NCI-H1105 treated with DMSO at 0.1 percent for 48 hours (cell line): ENCODE data around the gene PFDN2.
"Not testable (repeated sequence)": the region's sequence is repeated elsewhere in the genome, so short reads cannot be mapped to it uniquely, and the experiment has no call there.

Experiments
- DNase-seq: peaks from one replicate; lab custom pipeline; 2025; lab: John Stamatoyannopoulos, UW

The PFDN2 gene

DNA sequence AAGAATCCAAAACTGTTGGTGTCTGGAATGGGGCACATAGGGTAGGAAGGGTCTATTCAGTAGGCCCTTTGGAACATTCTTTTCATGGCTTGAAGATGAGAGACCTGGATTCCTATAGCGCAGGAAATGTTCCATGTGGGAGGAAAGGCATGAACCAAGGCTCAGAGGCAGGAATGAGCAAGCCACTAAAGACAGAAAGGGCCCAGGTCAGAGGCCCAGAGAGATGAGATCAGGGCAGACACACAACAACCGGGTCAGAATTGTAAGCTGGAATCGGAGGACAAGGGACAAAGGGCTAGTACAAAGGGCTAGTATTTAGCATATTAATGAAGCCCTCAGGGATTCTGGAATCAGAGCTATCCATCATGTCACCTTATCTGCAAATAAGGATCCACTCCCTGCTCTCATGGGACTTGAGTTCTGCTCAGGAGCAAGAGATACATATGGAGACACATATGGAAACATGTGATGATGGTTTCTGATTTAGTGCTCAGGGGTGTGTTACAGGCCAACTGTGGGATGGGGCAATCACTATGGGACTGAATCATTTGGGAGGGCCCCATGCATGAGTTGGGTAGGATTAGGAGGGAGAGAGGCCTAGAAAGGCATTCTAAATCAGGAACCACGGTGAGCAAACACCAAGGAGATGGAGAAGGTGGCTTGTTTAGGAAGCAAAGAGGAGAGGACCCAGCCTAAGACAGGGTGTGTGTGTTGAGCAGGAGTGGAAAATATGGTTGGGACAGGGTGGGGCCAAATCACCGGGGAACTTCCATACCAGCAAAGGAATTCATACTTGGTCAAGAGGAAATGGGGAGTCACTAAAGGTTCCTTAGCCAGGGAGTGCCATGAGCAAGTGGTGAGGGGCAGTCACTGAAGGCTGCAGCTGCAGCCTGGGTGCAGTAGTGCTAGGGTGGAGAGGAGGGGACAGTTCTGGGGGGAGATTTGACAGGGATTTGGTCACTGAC is 37.1 kb downstream of the PFDN2 start:
- no peak for DNase-seq

DNA sequence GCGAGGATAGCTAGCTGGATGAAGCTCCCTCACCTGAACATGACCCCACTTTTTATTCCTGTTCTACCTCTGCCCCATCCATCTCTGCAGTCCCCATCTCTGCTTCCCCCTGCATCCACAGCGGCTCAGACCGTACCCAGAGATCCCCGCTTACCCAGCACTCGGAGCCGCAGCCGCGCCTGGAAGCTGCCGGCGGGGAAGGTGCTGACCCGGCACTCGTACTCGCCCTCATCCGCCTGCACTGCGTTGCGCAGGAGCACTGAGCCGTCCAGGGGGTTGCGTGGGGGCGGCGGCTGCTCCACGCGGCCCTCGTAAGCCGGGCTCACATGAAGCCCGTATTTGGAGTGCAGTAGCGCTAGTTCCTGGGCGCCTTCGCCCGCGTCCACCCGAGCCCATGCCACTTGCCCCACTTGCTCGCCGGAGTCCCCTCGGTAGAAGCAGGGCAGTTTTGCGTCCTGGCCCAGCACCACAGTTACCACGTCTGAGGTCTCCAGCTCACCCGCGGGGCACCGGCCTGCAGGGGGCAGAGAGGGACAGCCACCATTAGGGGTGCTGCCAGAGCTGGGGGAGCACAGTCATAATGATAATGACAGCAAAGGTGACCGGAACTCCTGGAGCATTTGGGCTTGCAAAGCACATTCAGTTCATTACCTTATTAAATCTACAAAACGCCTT is 38.3 kb downstream of the PFDN2 start:
- no peak for DNase-seq

- no peak for DNase-seq
Measured at GRCh38 chr1:161077426-161077825, 40.4 kb downstream of the PFDN2 start.

- DNase-seq, result no peak
Measured at GRCh38 chr1:161076410-161076809, 41.4 kb downstream of the PFDN2 start.

GRCh38 chr1:161074676-161075368 is 43.0 kb downstream of the PFDN2 start:
- peak; percentile 7 for DNase-seq

DNA sequence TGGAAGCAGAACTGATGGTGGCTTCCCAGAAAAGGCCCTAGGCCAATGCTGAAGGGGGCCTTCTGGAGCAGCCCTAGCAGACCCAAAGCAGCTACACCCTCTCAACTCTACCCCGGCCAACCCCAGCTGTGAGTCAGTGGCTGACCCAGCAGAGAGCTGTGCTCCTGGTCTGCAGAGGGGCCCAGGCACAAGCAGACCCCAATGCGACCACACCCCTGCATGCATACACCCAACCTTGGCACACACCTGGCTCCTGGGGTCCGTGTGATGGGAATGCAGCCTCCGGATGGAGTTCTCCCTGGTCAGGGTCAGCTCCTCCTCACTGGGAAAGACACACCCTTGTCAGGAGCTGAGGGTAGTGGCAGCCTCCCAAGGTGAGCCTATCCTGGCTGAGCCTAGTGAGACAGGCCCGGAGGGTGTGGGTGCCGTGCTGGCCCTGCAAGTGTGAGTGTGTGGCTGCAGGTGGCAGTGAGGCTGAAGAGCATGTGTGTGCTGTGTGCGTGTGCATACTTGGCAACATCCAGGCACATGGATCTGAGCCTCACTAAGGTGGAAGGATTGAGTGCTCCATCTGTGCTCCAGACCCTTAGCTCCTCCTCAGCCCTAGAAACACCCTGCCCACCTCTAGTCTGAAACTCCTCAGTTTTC is 44.2 kb downstream of the PFDN2 start:
- no peak for DNase-seq

DNA sequence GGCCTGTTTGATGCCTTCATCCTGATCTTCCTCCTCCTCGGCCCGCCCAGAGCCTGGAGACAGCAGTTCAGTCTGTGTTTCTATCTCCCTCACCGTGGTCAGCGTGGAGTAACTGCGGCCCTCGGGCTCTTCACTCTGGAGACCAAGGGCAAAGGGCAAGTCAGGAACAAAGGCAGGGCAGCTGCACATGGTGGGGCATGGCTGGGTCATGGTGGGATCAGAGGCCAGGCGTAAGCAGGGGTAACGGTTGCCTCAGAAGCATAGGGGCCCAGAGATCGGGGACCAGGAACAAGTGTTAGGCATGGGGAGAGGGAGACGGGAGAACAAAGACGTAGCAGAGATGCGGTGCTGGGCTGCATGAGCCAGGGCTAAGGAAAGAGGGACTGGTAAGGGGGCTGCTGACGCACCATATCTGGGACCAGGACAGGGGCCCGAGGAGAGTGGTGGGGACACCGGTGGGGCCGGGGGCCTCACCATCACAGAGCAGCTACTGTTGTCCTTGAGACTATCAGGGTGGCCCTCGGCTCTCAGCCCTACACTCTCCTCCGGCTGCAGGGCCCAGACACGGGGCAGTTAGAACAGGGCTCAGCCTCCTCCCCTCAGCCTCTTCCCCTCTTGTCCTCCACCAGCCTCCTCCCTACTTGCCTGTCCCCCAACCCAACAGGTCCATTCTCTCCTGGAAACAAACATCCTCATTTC is 44.9 kb downstream of the PFDN2 start:
- DNase-seq, result no peak

DNA sequence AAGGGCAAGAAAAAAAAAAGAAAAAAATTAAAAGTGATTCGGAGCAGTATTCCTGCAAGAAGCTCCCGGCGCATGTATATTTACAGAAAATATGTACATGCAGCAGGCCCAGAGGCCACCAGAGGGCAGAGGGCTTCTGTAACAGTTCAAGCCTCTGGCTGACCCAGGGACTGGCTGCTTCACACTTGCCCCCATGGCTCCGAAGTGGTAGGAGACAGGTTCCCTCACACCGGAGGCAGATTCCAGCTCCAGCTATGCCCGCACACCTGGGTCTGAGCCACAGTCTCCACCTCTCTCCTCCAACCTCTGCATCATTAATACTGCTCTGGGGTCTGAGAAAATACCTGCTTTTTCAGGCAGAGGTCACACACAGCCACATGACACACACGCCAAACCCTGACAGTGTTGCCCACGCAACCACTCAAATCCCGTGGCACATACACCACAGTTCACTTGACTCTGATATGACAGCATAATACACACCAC is 45.9 kb downstream of the PFDN2 start:
- peak; percentile 4 for DNase-seq

- DNase-seq, result no peak
Measured at GRCh38 chr1:161070761-161071160, 47.1 kb downstream of the PFDN2 start.

DNA sequence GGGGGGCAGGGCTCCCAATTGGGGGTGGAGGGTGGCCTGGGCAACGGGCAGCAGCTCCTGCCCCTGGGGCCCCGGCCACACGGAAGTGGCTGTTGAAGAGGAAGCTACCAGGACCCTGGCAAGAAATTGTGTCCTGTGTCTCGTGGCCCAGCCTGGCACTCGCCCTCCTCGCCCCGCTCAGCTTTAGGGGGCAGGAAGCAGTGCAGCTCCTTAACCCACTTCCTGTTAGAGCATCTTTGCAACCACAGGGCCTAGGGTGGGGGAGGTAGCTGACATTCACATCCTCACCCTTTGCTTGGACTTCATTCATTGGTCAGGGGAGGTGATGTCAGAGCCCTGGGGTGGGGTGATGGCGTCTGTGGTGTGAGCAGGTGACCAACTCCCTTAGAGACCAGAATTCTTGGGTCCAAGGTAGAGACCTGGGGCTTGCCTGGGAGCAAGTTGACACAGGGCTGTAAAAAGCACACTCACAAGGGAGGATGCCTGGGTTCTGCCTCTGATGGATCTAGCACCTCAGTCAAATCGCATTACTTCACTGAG is 48.0 kb downstream of the PFDN2 start, which contains the start of gene ARHGAP30:
Gene ARHGAP30, minus strand, starts transcription at position 161 of the 540 bp plus-strand sequence. CDS start 267 bp downstream, outside the sequence.
- no peak for DNase-seq

GRCh38 chr1:161069241-161069640 is 48.6 kb downstream of the PFDN2 start:
- no peak for DNase-seq

DNA sequence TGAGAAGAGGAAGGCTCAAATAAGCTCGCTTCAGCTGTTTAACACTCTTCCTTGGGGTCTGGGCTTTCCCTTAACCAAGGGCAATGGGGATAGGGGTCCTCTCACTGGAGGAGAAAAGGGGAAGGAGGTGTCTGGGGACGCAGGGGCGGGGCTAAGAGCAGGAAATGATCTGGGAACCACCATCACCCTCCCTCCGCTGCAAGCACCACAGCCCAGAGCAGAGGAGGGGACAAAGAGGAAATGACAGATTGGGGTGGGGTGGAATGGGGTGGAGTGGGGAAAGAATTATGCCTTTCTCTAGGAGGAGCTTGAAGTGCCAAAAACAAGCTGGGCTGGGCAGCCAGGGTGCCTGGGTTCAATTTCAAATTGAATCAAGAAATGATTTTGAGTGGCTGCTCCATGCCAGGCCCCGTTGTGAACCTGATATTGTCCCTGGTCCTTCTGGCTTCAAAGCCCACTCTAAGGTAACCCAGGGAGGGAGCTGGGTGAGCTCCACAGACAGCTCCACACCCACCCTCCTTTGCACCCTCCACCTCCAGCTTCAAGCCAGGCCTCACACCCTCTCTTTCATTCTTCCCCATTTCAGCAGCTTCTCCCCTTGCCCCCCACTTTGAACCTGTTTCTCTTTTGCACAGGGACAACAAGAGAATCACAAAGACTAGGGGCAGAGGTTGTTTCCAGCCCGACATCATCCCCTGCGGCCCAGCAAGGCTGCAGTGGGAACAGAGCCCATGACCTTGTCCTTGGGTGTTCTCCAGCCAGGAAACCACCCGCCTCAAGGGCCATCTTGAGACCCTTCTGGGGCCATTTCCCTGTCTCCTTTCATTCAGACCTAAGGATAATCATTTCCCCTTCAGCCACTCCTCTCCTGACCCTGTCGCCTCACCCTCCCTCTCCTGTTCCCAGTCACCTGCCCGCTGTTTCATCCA is 49.3 kb downstream of the PFDN2 start:
- DNase-seq, result no peak

DNA sequence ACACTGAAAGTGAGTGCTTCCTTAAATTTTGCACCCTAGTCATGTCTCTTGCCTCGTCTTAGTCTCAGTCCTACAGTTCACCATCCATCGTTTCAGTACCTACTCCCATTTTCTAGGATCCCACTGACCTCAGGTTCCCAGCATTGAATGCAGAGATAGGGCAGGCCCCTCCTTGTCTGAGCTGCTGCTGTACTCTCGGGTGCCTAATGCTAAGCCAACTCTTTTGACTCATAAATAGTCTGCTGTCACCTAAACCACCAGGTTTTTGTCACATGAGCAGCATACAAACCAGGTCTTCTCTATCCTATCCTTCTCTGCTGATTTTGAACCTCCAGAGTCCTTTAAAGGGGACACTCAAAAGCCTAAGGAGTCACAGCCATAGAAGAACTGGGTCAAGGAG is 51.1 kb downstream of the PFDN2 start:
- DNase-seq, result no peak

DNA sequence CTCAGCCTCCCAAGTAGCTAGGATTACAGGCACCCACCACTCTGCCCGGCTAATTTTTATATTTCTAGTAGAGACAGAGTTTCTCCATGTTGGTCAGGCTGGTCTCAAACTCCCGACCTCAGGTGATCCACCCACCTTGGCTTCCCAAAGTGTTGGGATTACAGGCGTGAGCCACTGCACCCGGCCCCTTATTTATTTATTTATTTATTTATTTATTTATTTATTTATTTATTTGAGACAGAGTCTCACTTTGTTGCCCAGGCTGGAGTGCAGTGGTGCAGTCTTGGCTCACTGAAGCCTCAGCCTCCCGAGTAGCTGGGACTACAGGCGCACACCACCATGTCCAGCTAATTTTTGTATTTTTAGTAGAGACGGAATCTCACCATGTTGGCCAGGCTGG is 52.2 kb downstream of the PFDN2 start:
- not testable (repeated sequence) for DNase-seq

DNA sequence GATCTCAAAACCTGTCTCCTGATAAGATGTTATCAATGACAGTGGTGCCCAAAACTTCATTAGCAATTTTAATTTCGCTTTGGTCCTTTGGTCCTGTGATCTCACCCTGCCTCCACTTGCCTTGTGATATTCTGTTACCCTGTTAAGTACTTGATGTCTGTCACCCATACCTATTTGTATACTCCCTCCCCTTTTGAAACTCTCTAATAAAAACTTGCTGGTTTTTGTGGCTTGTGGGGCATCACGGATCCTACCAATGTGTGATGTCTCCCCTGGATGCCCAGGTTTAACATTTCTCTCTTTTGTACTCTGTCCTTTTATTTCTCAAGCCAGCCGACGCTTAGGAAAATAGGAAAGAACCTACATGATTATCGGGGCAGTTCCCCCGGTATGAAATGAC is 53.9 kb downstream of the PFDN2 start:
- DNase-seq, result not testable (repeated sequence)

DNA sequence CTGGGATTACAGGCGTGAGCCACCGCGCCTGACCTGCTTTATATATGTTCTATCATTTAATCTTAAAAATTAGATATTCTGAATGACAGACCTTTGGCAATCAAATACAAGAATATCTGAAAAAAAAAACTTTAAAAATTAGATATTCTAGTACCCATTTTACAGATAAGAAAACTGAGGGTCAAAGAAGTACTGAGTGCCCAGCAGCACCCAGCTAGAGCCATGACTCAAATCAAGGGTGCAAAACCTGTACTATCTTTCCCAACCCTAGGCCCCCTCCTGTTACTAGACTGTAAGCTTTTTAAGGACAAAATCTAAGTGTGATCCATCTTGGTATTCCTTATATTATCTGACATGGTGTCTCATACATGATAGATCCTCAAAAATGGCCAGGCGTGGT is 56.4 kb downstream of the PFDN2 start:
- DNase-seq, result no peak

DNA sequence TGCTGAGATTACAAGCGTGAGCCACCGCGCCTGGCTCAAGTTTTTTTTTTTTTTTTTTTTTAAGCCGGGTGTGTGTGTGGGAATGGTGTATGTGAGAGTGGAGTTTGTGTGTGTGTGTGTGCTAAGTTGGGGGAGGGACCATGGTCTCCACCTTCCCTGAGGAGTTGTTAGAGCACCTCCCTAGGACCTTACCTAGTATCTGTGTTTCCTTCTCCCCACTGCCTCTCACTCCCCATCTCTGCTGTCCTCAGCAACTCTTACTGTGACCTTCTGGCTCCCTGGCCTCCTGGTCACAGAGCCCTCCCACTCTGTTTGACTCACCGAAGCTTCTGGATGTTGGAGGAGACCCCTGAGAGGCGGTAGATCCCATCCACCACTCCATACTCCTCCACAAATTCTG is 58.5 kb downstream of the PFDN2 start:
- DNase-seq, result no peak

DNA sequence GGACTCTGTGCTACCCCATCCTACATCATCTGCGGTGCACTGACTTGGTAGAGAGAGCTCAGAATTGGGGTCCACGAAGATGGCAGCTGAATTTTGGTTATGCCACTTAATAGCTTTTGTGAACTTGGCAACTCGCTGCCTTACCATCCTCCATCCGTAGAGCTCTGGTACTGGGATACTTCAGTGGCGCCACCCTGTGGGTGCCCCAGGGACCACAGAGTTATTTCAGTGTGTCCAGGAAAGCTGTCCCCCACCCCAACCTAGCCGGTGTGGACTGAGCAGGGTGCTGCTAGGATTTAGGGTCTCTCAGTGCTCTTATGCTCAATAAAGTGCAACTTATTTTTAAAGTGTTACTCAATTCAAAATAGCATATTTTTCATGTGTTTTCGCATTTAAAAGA is 63.0 kb downstream of the PFDN2 start:
- DNase-seq, result no peak

DNA sequence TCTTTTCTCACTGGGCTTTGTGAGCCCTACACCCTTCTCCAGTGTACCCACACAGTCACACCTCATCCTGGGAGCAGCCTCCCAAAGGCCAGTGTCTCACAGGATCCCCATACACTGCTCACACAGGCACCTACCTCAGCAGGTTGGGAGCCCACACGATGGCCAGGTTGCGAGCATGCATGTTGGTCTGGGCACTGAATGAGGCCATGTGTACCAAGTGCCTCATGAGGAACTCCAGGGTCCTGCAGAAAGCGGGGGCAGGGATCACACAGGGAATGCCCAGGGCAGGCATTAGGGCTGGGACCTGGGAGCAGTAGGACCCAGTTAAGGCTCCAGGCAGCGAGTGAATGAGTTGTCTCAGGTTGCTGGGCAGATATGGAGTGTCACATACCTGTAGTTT is 63.6 kb downstream of the PFDN2 start:
- DNase-seq, result no peak

GRCh38 chr1:161052899-161053298 is 64.9 kb downstream of the PFDN2 start:
- DNase-seq, result no peak
